OCI-LY3 (cell line): ENCODE results near the gene ERF.

ENCODE experiments used
- EZH2phosphoT487 ChIP-seq: fragments of 200-600 bp; shearing (Covaris generic); IDR thresholded peaks from 2 replicates; pipeline ENCODE4 v1.6.1; 2018; ENCODE audit warnings: antibody characterized with exemption, mixed run types, low read depth
- TF ChIP-seq, protein P1 (sequence below): fragments of 200-600, 300-600 bp; sonication (generic); IDR thresholded peaks from 2 replicates; pipeline ENCODE4 v1.5.1; 2014; ENCODE audit warnings: antibody characterized with exemption, low read length, low read depth

DNA sequence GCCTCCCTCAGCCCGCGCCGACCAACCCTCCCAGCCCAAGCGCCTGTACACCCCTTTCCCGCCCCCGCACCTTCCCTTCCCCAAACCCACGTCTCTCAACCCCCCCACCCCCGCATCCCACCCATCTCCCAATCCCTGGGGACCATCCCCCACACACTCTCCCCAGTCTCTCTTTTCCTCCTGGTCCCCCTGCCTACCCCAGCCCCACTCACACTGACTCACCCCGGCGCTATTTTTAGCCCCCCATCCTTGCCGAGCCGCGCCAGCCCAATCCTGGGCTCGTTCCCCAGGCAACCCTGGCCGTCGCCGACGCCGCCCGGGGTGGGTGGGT, 25.9 kb upstream of the ERF start:
- TF ChIP-seq, protein P1, sequence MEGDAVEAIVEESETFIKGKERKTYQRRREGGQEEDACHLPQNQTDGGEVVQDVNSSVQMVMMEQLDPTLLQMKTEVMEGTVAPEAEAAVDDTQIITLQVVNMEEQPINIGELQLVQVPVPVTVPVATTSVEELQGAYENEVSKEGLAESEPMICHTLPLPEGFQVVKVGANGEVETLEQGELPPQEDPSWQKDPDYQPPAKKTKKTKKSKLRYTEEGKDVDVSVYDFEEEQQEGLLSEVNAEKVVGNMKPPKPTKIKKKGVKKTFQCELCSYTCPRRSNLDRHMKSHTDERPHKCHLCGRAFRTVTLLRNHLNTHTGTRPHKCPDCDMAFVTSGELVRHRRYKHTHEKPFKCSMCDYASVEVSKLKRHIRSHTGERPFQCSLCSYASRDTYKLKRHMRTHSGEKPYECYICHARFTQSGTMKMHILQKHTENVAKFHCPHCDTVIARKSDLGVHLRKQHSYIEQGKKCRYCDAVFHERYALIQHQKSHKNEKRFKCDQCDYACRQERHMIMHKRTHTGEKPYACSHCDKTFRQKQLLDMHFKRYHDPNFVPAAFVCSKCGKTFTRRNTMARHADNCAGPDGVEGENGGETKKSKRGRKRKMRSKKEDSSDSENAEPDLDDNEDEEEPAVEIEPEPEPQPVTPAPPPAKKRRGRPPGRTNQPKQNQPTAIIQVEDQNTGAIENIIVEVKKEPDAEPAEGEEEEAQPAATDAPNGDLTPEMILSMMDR = no peak
- TF ChIP-seq EZH2phosphoT487 = no peak
